GM12878 (cell line): Measurements from ENCODE around the gene CSRP3.

ENCODE experiments used
- BACH1 ChIP-seq: fragments of 450-650 bp; IDR thresholded peaks from 2 replicates; pipeline ENCODE4 v1.6.1; 2017; ENCODE audit warnings: mild to moderate bottlenecking, borderline replicate concordance
- CHD4 ChIP-seq: fragments of 200-600 bp; sonication (generic); IDR thresholded peaks from 2 replicates; pipeline ENCODE4 v1.6.1; 2016; ENCODE audit warnings: mild to moderate bottlenecking
- EZH2 ChIP-seq: IDR thresholded peaks from 2 replicates; pipeline ENCODE4 v1.6.1; 2012; ENCODE audit warnings: low read depth, mild to moderate bottlenecking, control low read depth, inconsistent platforms, low read length, borderline replicate concordance; ENCODE audit not compliant: control insufficient read depth
- HSF1 ChIP-seq: fragments of 150-350 bp; IDR thresholded peaks from 2 replicates; pipeline ENCODE4 v1.6.1; 2014; ENCODE audit warnings: mild to moderate bottlenecking, low read depth, low read length
- MXI1 ChIP-seq: fragments of 150-350 bp; IDR thresholded peaks from 2 replicates; pipeline ENCODE4 v1.6.1; 2011; ENCODE audit warnings: low read depth, mild to moderate bottlenecking, inconsistent platforms, low read length, improper control_type of control experiment
- NFIC ChIP-seq: IDR thresholded peaks from 2 replicates; pipeline ENCODE4 v1.6.1; 2012; ENCODE audit warnings: low read depth, mild to moderate bottlenecking, inconsistent platforms, low read length, moderate library complexity
- POLR2A ChIP-seq: IDR thresholded peaks from 2 replicates; pipeline ENCODE4 v1.6.1; 2011; ENCODE audit warnings: low read depth, mild to moderate bottlenecking, low read length
- RCOR1 ChIP-seq: conservative IDR thresholded peaks from 2 replicates; pipeline ENCODE4 v1.6.1; 2012; ENCODE audit warnings: low read depth, low read length, improper control_type of control experiment
- REST ChIP-seq: IDR thresholded peaks from 2 replicates; pipeline ENCODE4 v1.6.1; 2012; ENCODE audit warnings: mild to moderate bottlenecking, low read depth, low read length
- SMARCA5 ChIP-seq: fragments of 450-650 bp; IDR thresholded peaks from 2 replicates; pipeline ENCODE4 v1.6.1; 2017; ENCODE audit warnings: mild to moderate bottlenecking
- SP1 ChIP-seq: IDR thresholded peaks from one replicate; pipeline ENCODE4 v1.6.1; 2011; ENCODE audit warnings: low read depth, low read length
- TCF3 ChIP-seq: IDR thresholded peaks from 2 replicates; pipeline ENCODE4 v1.6.1; 2012; ENCODE audit warnings: low read depth, mild to moderate bottlenecking, low read length, borderline replicate concordance; ENCODE audit not compliant: insufficient read depth
- ZZZ3 ChIP-seq: IDR thresholded peaks from 2 replicates; pipeline ENCODE4 v1.6.1; 2011; ENCODE audit warnings: low read depth; ENCODE audit not compliant: control insufficient read depth, insufficient read length
- TF ChIP-seq, protein P1 (sequence below), 3 experiments: IDR thresholded peaks in 2 of 3; conservative IDR thresholded peaks in 1 of 3; 2 replicates each; pipeline ENCODE4 v1.5.1; 2011; ENCODE audit warnings: low read depth in 3 of 3, low read length in 3 of 3, mild to moderate bottlenecking in 3 of 3, control low read depth in 2 of 3, moderate library complexity in 2 of 3, inconsistent platforms in 1 of 3, mixed read lengths in 1 of 3; ENCODE audit not compliant: control insufficient read depth in 2 of 3, insufficient read depth in 1 of 3; ENCODE audit errors: extremely low read depth in 1 of 3

GRCh38 chr11:19220903-19221724, 19.3 kb upstream of the CSRP3 start:
- no peak for TF ChIP-seq CHD4
- TF ChIP-seq SP1 = no peak
- no peak for TF ChIP-seq NFIC
- no peak for TF ChIP-seq SMARCA5
- TF ChIP-seq EZH2 = no peak
- TF ChIP-seq POLR2A = no peak
- TF ChIP-seq BACH1 = no peak
- TF ChIP-seq, protein P1, sequence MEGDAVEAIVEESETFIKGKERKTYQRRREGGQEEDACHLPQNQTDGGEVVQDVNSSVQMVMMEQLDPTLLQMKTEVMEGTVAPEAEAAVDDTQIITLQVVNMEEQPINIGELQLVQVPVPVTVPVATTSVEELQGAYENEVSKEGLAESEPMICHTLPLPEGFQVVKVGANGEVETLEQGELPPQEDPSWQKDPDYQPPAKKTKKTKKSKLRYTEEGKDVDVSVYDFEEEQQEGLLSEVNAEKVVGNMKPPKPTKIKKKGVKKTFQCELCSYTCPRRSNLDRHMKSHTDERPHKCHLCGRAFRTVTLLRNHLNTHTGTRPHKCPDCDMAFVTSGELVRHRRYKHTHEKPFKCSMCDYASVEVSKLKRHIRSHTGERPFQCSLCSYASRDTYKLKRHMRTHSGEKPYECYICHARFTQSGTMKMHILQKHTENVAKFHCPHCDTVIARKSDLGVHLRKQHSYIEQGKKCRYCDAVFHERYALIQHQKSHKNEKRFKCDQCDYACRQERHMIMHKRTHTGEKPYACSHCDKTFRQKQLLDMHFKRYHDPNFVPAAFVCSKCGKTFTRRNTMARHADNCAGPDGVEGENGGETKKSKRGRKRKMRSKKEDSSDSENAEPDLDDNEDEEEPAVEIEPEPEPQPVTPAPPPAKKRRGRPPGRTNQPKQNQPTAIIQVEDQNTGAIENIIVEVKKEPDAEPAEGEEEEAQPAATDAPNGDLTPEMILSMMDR (IDR thresholded peaks at IDR 0.05 in 2 of 3, conservative IDR thresholded peaks at IDR 0.05 in 1 of 3; ENCODE audit: control insufficient read depth in 2 of 3, extremely low read depth in 1 of 3, insufficient read depth in 1 of 3, low read depth in 3 of 3, low read length in 3 of 3) = no peak
- TF ChIP-seq REST = no peak
- TF ChIP-seq MXI1 = no peak
- TF ChIP-seq RCOR1 = no peak
- no peak for TF ChIP-seq HSF1
- TF ChIP-seq ZZZ3 = no peak
- TF ChIP-seq TCF3 = no peak
